ENCODE results near the gene DOCK1.
"Not testable (repeated sequence)": the region's sequence is repeated elsewhere in the genome, so short reads cannot be mapped to it uniquely, and the experiment has no call there.

The DOCK1 gene

DNA sequence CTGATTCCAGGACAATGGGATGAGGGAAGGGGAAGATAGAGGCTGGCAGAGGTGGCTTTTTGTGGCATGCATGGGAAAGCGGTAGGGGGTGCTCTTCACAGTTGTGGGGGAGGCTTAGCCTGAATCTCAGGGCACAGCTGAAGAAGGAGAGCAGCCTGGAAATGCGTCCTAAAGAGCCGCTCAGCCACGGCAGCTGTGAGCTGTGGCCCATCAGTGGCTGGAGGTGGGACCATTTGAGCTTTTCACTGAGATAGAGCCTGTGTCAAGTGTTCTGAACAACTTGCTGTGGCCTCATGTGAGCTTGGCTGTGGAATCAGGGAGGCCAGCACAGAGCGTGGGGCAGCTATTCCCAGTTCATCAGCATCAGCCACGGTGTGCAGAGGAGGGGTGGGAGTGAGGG, 391.5 kb downstream of the DOCK1 start:
- no peak for DNase-seq

DNA sequence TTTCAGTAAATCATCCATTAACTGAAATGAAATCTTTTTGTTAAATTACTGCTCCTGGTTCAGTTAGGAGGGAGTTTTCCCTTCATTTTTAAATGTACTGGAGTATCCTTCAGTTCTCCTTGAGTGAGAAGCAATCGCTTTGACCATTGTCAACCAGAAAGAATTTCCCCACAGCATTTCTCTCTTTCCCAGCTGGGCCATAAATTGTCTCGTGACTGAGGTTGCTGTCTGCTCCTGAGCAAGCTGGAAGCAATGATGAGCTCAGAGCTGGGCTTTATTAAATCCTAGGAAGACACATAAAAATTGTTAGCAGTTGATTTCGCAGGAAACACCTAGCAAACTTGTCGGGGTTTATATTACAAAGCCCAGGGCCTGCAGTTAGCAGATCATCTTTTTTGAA, 393.2 kb downstream of the DOCK1 start:
- no peak for DNase-seq

DNA sequence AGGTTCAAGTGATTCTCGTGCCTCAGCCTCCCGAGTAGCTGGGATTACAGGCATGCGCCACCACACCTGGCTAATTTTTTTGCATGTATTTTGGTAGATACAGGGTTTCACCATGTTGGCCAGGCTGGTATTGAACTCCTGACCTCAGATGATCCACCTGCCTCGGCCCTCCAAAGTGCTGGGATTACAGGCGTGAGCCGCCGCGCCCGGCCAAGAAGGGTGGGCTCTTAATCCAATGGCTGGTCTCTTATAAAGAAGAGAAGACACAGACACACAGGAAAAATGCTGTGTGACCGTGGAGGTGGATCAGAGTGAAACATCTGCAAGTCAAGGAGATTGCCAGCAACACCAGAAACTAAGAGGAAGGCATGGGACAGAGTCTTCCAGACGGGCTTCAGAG, 394.0 kb downstream of the DOCK1 start:
- not testable (repeated sequence) for DNase-seq

GRCh38 chr10:127299956-127300689, 394.9 kb downstream of the DOCK1 start:
- DNase-seq: no peak

DNA sequence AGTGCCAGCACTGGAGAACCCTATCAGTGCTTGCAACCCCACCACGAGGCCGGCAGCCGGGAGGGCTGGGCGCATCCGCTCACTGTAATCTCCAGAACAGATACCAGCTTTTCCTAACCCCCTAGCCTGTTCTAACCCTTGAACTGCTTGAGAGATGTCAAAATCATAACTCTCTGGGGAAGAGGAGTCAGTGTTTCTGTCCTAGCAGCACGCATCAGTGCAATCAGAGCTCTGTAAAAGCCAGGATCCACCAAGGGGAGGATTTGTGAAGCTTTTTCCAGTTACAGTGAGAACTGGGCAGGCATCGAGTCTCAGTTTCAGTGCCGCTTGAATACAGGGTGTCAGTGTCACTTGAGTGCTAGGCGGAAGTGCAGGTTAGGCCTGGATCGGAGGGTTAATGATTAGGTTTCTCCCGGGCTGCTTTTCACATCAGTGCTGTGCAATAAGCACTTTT, 395.7 kb downstream of the DOCK1 start:
- DNase-seq: peak; percentile 12

GRCh38 chr10:127302343-127302742, 397.1 kb downstream of the DOCK1 start:
- DNase-seq: no peak

DNA sequence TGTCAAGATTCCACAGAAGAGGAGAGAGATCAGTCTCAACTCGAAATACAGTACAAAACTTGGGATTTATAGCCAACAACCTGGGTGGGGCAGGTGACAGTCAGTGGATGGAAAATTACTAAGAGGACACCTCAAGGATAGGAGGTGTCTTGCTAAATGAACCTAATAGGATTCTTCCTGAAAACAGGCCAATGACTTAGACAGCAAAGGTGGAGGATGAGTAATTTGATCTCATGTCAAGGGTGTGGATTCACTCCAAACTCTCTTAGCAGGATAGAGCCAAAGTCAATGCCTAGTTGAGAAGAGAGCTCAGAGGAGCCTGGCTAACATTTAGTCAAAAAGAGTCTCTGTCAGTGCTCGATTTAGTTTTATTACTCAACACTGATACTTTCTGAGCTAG, 397.9 kb downstream of the DOCK1 start:
- DNase-seq: no peak

GRCh38 chr10:127303746-127304145, 398.5 kb downstream of the DOCK1 start:
- no peak for DNase-seq

GRCh38 chr10:127306479-127306878, 401.3 kb downstream of the DOCK1 start:
- DNase-seq: no peak

GRCh38 chr10:127307338-127307737, 402.1 kb downstream of the DOCK1 start:
- no peak for DNase-seq

DNA sequence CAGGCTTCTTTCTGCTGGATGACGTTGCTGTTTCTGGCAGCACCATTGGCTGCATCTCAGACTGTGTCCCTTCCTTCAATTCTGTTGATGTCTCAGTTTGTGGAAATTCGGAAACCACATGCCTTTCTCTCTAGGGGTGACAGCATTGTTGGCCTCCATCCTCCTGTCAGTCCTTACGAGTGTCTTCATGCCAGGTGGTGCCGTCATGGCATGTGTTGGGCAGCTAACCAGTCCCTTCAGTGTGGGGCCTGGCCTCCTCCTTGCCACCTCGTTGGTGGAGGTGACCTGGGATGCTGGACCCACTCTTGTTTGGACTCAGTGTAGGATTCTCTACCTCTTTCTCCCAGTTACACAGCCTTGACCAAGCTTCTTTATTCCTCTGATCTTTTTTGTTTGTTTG, 402.8 kb downstream of the DOCK1 start:
- no peak for DNase-seq

GRCh38 chr10:127309619-127310018, 404.4 kb downstream of the DOCK1 start:
- not testable (repeated sequence) for DNase-seq

DNA sequence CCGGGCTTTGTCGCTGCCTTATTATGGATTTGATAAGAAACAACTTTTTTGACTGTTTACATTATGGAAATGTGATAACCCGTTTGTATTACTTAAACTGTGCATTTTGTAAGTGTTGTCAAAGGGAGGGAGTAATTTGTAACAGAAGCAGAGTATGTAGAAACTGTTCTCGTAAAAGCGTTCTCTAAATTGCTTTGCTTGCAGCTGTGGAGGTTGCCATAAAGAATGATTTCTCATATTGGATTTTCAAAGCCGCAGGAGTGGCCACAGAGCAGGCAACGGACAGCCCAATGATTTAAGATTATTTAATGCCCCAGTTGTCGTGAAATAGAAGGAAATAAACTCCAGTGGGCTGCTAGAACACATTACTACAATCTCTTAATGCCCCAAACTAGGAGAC, 405.2 kb downstream of the DOCK1 start:
- DNase-seq: no peak

DNA sequence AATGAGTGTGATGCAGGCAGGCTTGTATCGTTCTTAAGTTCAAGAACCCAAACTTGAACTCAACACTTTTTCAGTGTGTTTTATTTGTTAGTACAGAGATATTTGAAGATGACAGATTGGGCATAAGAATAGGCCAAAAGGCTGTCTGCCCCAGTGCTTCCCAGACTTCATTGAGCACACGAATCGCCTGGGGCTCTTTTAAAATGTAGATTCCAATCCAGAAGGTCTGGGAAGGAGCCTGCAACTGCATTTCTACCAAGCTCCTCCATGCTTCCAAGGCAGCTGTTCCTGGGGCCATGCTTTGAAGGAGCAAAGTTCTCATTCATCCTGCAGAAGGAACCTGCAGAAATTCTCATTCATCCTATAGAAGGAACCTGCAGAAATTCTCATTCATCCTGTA, 405.7 kb downstream of the DOCK1 start:
- DNase-seq: no peak

- DNase-seq: no peak
Measured at GRCh38 chr10:127313996-127314700, 408.9 kb downstream of the DOCK1 start.

GRCh38 chr10:127314797-127315196, 409.6 kb downstream of the DOCK1 start:
- no peak for DNase-seq

GRCh38 chr10:127315888-127316287, 410.7 kb downstream of the DOCK1 start:
- no peak for DNase-seq

GRCh38 chr10:127318396-127318795, 413.2 kb downstream of the DOCK1 start:
- DNase-seq: no peak

- no peak for DNase-seq
Measured at GRCh38 chr10:127319271-127319670, 414.0 kb downstream of the DOCK1 start.

DNA sequence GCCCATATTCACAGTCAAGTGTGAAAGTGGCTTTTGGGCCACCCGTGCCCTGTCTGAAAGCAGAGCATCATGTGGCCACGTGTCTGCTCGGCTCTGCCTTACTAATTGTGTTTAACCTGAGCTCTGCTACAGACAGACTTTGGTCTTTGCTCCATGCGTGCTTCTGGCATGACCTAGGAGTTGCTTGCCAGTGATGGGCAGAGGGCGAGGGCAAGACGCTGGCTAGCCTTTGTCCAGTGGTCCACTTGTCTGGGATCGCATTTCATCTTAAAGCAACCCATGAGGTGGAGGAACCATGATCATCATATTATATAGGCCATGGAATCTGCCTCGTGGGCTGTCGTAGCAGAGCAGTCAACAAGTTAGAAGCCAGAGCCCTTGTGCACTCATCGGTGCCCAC, 414.5 kb downstream of the DOCK1 start:
- DNase-seq: no peak

GRCh38 chr10:127320176-127320575, 414.9 kb downstream of the DOCK1 start:
- no peak for DNase-seq

- DNase-seq: no peak
Measured at GRCh38 chr10:127322286-127322685, 417.1 kb downstream of the DOCK1 start.

- DNase-seq: no peak
Measured at GRCh38 chr10:127325506-127325905, 420.3 kb downstream of the DOCK1 start.

DNA sequence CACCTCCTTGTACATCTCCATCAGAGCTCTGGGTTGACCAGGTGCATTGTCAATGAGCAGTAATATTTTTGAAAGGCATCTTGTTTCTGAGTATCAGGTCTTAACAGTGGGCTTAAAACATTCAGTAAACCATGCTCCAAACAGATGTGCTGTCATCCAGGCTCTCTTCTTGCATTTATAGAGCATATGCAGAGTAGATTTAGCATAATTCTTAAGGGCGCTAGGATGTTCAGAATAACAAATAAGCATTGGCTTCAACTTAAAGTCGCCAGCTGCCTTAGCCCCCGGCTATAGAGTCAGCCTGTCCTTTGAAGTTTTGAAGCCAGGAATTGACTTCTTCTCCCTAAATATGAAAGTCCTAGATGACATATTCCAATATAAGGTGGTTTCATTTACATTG, 421.7 kb downstream of the DOCK1 start:
- DNase-seq: no peak

DNA sequence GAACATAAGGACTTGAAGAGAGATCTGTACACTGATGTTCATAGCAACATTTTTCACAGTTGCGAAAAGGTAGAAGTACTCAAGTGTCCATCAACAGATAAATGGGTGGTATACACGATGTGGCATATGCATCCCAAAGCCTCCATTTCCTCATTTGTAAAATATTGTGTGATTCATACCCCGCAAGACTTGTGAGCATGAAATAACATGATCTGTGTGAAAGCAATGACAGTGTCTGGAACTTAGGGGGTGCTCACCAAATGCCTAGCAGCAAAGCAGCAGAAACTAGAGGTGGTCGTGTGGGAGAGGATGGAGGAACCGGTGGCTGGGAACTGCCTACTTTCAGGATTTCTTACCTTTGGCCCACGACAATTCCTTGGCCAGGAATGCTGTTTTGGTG, 426.5 kb downstream of the DOCK1 start:
- no peak for DNase-seq

Measured in NCI-H2227 treated with DMSO at 0.1 percent for 48 hours (cell line).